Choroid plexus epithelial cell (primary cell): ENCODE measurements around the gene P2RX6.
"Not testable (repeated sequence)": the region's sequence is repeated elsewhere in the genome, so short reads cannot be mapped to it uniquely, and the experiment has no call there.

Source experiments
- DNase-seq: peaks from one replicate; pipeline ENCODE4 v3.0.0-alpha.2; 2010; ENCODE audit warnings: low read depth
- H3K4me3 ChIP-seq: 2 replicates; pipeline ENCODE4 v1.5.1; 2011; ENCODE audit warnings: low read depth, mild to moderate bottlenecking, control low read depth, low read length, moderate library complexity
- TF ChIP-seq, protein P1 (sequence below): conservative IDR thresholded peaks from 2 replicates; pipeline ENCODE4 v1.5.1; 2011; ENCODE audit warnings: low read depth, mild to moderate bottlenecking, control low read depth, inconsistent platforms, low read length, moderate library complexity

Gene P2RX6

GRCh38 chr22:21042978-21043859 is 28.3 kb downstream of the P2RX6 start:
- no peak for DNase-seq
- no peak overlapping the region for H3K4me3 ChIP-seq

GRCh38 chr22:21043860-21044535 is 29.0 kb downstream of the P2RX6 start:
- no peak overlapping the region for H3K4me3 ChIP-seq
- DNase-seq, result no peak
- TF ChIP-seq, protein P1, sequence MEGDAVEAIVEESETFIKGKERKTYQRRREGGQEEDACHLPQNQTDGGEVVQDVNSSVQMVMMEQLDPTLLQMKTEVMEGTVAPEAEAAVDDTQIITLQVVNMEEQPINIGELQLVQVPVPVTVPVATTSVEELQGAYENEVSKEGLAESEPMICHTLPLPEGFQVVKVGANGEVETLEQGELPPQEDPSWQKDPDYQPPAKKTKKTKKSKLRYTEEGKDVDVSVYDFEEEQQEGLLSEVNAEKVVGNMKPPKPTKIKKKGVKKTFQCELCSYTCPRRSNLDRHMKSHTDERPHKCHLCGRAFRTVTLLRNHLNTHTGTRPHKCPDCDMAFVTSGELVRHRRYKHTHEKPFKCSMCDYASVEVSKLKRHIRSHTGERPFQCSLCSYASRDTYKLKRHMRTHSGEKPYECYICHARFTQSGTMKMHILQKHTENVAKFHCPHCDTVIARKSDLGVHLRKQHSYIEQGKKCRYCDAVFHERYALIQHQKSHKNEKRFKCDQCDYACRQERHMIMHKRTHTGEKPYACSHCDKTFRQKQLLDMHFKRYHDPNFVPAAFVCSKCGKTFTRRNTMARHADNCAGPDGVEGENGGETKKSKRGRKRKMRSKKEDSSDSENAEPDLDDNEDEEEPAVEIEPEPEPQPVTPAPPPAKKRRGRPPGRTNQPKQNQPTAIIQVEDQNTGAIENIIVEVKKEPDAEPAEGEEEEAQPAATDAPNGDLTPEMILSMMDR, result no peak

More at GRCh38 chr22:21042978-21043859, 28.3 kb downstream of the P2RX6 start:
- TF ChIP-seq, protein P1, result no peak

DNA sequence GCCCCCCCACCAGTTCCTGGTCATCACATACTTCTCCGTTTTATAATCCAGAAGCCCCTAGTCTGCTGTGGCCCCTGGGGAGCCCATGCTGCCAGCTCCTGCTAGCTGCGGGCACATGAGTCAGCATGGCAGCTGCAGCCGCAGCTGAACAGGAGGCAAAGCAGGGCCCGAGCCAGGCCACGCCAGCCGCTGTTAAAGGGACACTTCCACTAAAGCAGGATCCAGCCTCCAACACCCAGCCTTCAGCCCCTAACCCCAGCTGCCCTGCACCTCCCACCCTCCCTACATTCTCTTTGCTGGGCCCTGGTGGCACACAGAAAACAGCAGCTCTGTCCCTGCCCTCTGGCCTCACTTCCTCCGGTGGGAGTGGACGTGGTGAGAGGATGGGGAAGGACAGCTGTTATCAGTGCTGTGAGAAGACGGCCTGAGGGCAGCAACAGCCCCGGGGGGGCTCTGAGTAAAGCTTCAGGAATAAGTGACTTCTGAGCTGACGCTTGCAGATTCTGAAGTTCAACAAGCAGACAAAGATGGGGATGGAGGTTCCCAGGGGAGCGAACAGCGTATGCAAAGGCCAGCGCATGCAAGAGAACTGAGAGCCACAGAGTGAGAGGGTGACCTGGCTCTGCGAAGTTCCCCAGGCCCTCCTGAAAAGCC is 30.1 kb downstream of the P2RX6 start:
- TF ChIP-seq, protein P1, result no peak
- peak; percentile 89 for DNase-seq
- H3K4me3 ChIP-seq, result peak overlapping the region; percentile 44

GRCh38 chr22:21045585-21046294 is 30.8 kb downstream of the P2RX6 start, which contains the start of gene LRRC74B:
Gene LRRC74B (plus strand): TSS chr22:21045946. CDS start chr22:21045987, 41 bp downstream.
- peak; percentile 95 for DNase-seq
- peak within 1 kb of the TSS; percentile 50 for H3K4me3 ChIP-seq
- TF ChIP-seq, protein P1, result no peak

DNA sequence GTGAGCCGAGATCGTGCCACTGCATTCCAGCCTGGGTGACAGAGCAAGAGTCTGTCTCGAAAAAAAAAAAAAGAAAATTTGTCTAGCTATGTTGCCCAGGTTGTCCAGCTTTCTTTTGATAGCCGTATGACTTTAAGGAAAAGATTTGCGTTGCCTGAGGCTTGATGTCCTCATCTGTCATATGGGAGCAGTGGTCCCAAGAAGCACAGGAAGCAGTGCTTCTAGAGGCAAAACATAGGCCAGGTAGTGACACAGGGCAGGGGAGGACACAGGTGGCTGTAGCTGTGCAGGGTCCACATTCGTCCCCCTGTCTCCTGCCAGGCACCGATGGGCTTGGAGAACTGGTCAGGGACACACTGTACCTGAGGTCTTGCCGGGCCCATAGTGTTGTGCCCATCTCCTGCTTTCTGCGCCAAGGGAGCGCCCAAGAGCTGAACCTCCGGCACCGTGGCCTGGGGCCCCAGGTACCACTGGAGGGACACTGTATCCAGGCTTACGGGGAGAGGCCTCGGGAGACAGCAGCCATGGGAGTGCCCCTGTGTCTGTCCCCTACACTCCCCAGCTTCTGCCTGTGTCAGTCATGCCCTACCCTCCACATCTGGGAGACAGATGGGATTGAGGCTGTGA is 32.2 kb downstream of the P2RX6 start:
- TF ChIP-seq, protein P1, result no peak
- H3K4me3 ChIP-seq, result no peak overlapping the region
- no peak for DNase-seq

DNA sequence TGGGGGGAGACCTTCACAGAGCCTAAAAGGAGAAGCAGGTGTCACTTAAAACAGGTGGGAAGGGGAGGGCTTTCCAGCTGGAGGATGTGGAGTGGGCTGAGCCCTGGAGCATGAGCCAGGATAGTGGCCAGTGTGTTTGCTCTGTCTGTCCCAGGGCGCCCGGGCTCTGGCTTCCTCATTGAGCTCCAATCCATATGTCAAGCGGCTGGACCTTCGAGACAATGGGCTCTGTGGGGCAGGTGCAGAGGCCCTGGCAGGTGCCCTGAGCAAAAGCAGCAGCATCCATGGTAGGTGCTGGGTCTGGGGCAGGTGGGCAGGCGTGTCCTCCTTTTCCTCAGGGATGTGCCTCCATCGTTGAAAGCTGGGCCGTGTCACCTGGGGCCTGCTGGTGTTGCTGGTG is 32.8 kb downstream of the P2RX6 start:
- no peak for DNase-seq
- TF ChIP-seq, protein P1, result no peak

DNA sequence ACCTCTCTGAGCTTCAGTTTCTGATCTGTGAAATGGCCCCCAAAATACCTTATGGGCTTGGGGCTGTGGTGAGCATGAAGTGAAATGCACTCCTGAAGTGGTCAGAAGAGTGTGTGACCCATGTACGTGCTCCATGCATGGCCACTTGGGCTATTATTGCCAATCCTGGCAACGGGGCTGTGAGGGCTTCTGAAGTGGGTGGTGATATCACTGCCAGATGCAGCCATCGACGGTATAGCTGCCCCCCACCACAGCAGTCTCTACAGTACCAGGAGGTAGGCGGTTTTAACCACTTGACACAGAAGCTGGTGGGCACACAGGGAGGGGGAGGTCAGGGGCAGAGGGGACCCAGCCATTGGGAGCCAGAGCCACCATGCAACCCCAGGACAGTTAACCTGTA is 33.5 kb downstream of the P2RX6 start:
- not testable (repeated sequence) for DNase-seq, H3K4me3 ChIP-seq

More for the DNA sequence above, 32.8 kb downstream of the P2RX6 start:
- no peak overlapping the region for H3K4me3 ChIP-seq

GRCh38 chr22:21048965-21049364 is 34.0 kb downstream of the P2RX6 start:
- H3K4me3 ChIP-seq, DNase-seq: not testable (repeated sequence)
